ENCODE results near the gene LBHD2. TPM values are rescaled to one million over a fixed set of nuclear protein-coding genes. Genes with fewer than 3 reads are reported as not detected.

The LBHD2 gene
- polyA plus RNA-seq, 1 experiment, result not detected

- CTCF ChIA-PET, result interaction anchor here (1.8 to 6.3 kb wide), 2 partner anchors 10 to 28 kb away, joined by 4 to 48 read pairs; no protein-coding TSS in a partner anchor
- POLR2A ChIA-PET, result no interaction called here
Measured at GRCh38 chr14:103132381-103133209, 48.6 kb downstream of the LBHD2 start.

DNA sequence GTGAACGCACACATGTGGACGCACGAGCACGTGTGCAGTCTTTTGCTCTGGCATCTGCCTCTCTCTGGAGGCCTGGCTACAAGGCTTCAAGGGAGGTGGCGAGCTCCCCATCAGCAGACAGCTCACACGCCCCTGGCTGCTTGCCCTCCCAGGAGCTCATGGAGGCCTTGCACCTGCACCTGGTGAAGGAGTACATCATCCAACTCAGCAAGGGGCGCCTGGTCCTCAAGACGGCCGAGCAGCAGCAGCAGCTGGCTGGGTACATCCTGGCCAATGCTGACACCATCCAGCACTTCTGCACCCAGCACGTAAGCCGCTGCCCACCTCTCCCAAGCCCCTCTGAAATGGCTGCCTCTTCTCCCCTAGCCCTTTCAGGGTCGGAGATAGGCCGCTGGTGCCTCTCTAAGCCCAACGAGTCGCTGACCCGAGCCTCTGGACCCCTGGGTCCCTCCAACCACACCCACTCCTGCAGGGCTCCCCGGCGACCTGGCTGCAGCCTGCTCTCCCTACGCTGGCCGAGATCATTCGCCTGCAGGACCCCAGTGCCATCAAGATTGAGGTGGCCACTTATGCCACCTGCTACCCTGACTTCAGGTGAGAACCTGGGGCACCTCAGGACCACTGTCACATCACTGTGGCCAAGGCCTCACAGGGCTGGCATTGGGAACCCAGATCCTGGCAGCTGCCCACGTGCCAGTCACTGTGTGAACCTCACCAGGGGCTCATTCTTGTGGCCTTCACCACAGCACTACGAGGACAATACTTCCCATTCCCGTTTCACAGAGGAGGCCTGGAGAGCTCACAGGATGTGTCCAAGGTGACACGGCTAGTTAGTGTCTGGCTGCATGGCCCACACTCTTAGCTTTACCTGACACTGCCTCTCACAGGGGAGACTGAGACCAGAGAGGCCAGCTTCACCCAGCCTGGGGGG lies 49.5 kb downstream of the LBHD2 start:
- ChIA-PET CTCF (interaction anchor here (1.8 to 6.3 kb wide), 2 partner anchors 9 to 28 kb away, joined by 4 to 48 read pairs; no protein-coding TSS in a partner anchor), POLR2A (no interaction called here)
- no peak overlapping the region for H3K4me3 ChIP-seq (ENCODE audit: low read depth, low read length)
- no peak for DNase-seq (ENCODE audit: low read depth)
- no peak for TF ChIP-seq CTCF (IDR thresholded peaks at IDR 0.05; ENCODE audit: insufficient read depth, low read depth, low read length)
- H3K36me3 ChIP-seq (ENCODE audit: control insufficient read depth, insufficient read depth, low read length), result peaks cover 33% of the 10 kb centered on the region
- H3K27me3 ChIP-seq (ENCODE audit: control insufficient read depth, insufficient read depth, low read length), result no peaks in the 10 kb centered on the region

More at GRCh38 chr14:103132381-103133209, 48.6 kb downstream of the LBHD2 start:
- H3K27me3 ChIP-seq (ENCODE audit: control insufficient read depth, insufficient read depth, low read length), result no peaks in the 10 kb centered on the region
- no peak for DNase-seq (ENCODE audit: low read depth)
- TF ChIP-seq CTCF (IDR thresholded peaks at IDR 0.05; ENCODE audit: insufficient read depth, low read depth, low read length), result no peak
- no peak overlapping the region for H3K4me3 ChIP-seq (ENCODE audit: low read depth, low read length)
- peaks cover 33% of the 10 kb centered on the region for H3K36me3 ChIP-seq (ENCODE audit: control insufficient read depth, insufficient read depth, low read length)

GRCh38 chr14:103134405-103134804 lies 50.4 kb downstream of the LBHD2 start:
- Histone ChIP-seq H3K27me3 (ENCODE audit: control insufficient read depth, insufficient read depth, low read length) (no peaks in the 10 kb centered on the region), H3K36me3 (ENCODE audit: control insufficient read depth, insufficient read depth, low read length) (peaks cover 33% of the 10 kb centered on the region), H3K4me3 (ENCODE audit: low read depth, low read length) (no peak overlapping the region)
- POLR2A ChIA-PET, result no interaction called here
- CTCF ChIA-PET, result interaction anchor here (1.1 to 6.3 kb wide), 2 partner anchors 10 to 29 kb away, joined by 3 to 48 read pairs; no protein-coding TSS in a partner anchor
- no peak for DNase-seq (ENCODE audit: low read depth)
- TF ChIP-seq CTCF (IDR thresholded peaks at IDR 0.05; ENCODE audit: insufficient read depth, low read depth, low read length), result no peak

GRCh38 chr14:103134919-103135318 lies 50.9 kb downstream of the LBHD2 start:
- Histone ChIP-seq H3K27me3 (ENCODE audit: control insufficient read depth, insufficient read depth, low read length) (no peaks in the 10 kb centered on the region), H3K36me3 (ENCODE audit: control insufficient read depth, insufficient read depth, low read length) (peaks cover 33% of the 10 kb centered on the region), H3K4me3 (ENCODE audit: low read depth, low read length) (no peak overlapping the region)
- CTCF ChIA-PET, result interaction anchor here (1.1 to 6.3 kb wide), 2 partner anchors 10 to 30 kb away, joined by 3 to 48 read pairs; no protein-coding TSS in a partner anchor
- TF ChIP-seq CTCF (IDR thresholded peaks at IDR 0.05; ENCODE audit: insufficient read depth, low read depth, low read length), result no peak
- POLR2A ChIA-PET, result interaction anchor here (0.6 kb wide), 1 partner anchor 9 kb away, joined by 3 read pairs; no protein-coding TSS in a partner anchor
- no peak for DNase-seq (ENCODE audit: low read depth)
